Bone marrow (tissue), 2 donors: Measurements from ENCODE around the gene TBC1D26.
"Not testable (repeated sequence)": the region's sequence is repeated elsewhere in the genome, so short reads cannot be mapped to it uniquely, and the experiment has no call there.

Experiments used
- DNase-seq, 2 donors: peaks; one replicate each; lab custom pipeline; 2025; lab: John Stamatoyannopoulos, UW

The TBC1D26 gene

GRCh38 chr17:15744074-15744676 is 12.1 kb downstream of the TBC1D26 start:
- DNase-seq = no peak

DNA sequence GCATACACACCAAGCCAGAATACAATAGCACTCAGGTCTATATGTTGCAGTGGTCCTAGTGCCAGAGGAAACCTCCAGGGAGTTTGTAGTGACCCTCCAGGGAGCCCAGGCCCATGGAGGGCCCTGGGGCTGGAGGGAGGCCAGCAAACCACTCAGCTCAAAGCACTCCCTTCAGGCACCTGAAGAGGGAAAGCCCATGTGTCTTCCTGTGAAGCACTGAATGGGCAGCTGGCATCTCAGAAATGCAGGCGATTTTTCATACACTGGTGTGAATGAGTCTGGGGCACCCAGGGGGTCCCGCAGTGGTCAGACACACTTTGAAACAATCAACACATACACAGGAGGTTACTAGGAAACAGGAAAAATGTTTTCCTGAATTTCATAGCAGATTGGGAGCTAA is 12.8 kb downstream of the TBC1D26 start:
- DNase-seq = no peak

GRCh38 chr17:15749403-15749802 is 17.3 kb downstream of the TBC1D26 start:
- not testable (repeated sequence) for DNase-seq

- DNase-seq = not testable (repeated sequence)
Measured at GRCh38 chr17:15768865-15769533, 36.9 kb downstream of the TBC1D26 start.

- DNase-seq = not testable (repeated sequence)
Measured at GRCh38 chr17:15770679-15771078, 38.6 kb downstream of the TBC1D26 start.

GRCh38 chr17:15776871-15777270 is 44.8 kb downstream of the TBC1D26 start:
- DNase-seq = no peak

- no peak for DNase-seq
Measured at GRCh38 chr17:15777297-15777696, 45.2 kb downstream of the TBC1D26 start.

- DNase-seq = no peak
Measured at GRCh38 chr17:15777717-15778116, 45.6 kb downstream of the TBC1D26 start.

DNA sequence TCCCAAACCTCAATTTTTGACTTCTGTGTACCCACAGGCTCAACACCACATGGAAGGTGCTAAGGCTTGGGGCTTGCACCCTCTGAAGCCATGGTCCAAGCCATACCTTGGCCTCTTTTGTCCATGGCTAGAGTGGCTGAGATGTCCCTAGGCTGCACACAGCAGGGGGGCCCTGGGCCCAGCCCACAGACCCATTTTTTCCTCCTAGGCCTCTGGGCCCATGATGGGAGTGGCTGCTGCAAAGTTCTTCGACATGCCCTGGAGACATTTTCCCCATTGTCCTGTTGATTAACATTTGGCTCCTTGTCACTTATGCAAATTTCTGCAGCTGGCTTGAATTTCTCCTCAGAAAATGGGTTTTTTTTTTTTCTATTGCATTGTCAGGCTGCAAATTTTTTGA is 47.0 kb downstream of the TBC1D26 start:
- no peak for DNase-seq

DNA sequence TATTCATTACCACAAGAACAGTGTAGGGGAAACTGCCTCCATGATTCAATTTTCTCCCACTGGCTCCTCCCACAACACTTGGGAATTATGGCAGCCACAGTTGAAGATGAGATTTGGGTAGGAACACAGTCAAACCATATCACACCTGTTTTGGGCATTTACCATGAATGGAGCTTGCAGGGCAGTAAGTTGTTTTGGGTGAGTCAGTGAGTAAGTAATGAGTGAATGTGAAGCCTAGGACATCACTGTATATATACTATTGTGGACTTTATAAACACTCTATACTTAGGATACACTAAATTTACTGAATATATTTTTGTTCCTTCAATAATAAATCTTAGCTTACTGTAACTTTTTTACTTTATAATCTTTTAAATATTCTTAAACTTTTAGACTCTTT is 48.1 kb downstream of the TBC1D26 start:
- no peak for DNase-seq

DNA sequence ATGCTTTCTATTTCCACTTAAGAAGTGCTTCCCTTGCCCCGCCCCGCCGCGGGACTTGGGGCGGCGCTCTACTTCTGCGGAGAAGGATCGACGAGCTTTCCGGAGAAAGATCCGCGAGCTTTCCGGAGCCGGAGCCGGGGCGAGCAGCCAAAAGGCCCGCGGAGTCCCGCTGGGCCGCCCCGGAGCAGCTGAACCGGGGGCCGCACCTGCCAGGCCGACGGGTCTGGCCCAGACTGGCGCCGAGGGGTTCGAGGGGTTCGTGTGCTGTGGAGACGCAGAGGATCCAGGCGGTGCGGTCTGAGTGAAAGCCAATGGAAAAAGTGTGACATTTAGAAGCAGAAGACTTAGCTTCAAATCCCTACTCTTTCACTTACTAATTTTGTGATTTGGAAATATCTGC is 50.8 kb downstream of the TBC1D26 start:
- no peak for DNase-seq

- DNase-seq = no peak
Measured at GRCh38 chr17:15783461-15783860, 51.4 kb downstream of the TBC1D26 start.

GRCh38 chr17:15784351-15784750 is 52.3 kb downstream of the TBC1D26 start:
- not testable (repeated sequence) for DNase-seq

GRCh38 chr17:15787363-15788075 is 55.4 kb downstream of the TBC1D26 start:
- not testable (repeated sequence) for DNase-seq

- DNase-seq = not testable (repeated sequence)
Measured at GRCh38 chr17:15788365-15788764, 56.3 kb downstream of the TBC1D26 start.
